ENCODE data around the gene ZNF213.
"Not testable (repeated sequence)": the region's sequence is repeated elsewhere in the genome, so short reads cannot be mapped to it uniquely, and the experiment has no call there.

Gene ZNF213

GRCh38 chr16:3173892-3174617 lies 39.2 kb downstream of the ZNF213 start:
- TF ChIP-seq CTCF (IDR thresholded peaks at IDR 0.05; ENCODE audit: control insufficient read depth, extremely low read depth, insufficient read depth): no peak
- H3K4me3 ChIP-seq (ENCODE audit: low read depth, low read length): no peak overlapping the region
- no peak for DNase-seq (ENCODE audit: low read depth)

- no peak for TF ChIP-seq CTCF (IDR thresholded peaks at IDR 0.05; ENCODE audit: control insufficient read depth, extremely low read depth, insufficient read depth)
- no peak for DNase-seq (ENCODE audit: low read depth)
- H3K4me3 ChIP-seq (ENCODE audit: low read depth, low read length): peak overlapping the region; percentile 50; the same call in 1 of the 2 replicates
Observed at GRCh38 chr16:3174618-3175148, 39.9 kb downstream of the ZNF213 start.

GRCh38 chr16:3175157-3176093 lies 40.6 kb downstream of the ZNF213 start:
- no peak for TF ChIP-seq CTCF (IDR thresholded peaks at IDR 0.05; ENCODE audit: control insufficient read depth, extremely low read depth, insufficient read depth)
- no peak for DNase-seq (ENCODE audit: low read depth)
- peak overlapping the region; percentile 50 for H3K4me3 ChIP-seq (ENCODE audit: low read depth, low read length)

- no peak overlapping the region for H3K4me3 ChIP-seq (ENCODE audit: low read depth, low read length)
- no peak for DNase-seq (ENCODE audit: low read depth)
- no peak for TF ChIP-seq CTCF (IDR thresholded peaks at IDR 0.05; ENCODE audit: control insufficient read depth, extremely low read depth, insufficient read depth)
Observed at GRCh38 chr16:3179651-3180050, 44.8 kb downstream of the ZNF213 start.

- no peak overlapping the region for H3K4me3 ChIP-seq (ENCODE audit: low read depth, low read length)
- no peak for TF ChIP-seq CTCF (IDR thresholded peaks at IDR 0.05; ENCODE audit: control insufficient read depth, extremely low read depth, insufficient read depth)
- DNase-seq (ENCODE audit: low read depth): no peak
Observed at GRCh38 chr16:3180445-3180878, 45.6 kb downstream of the ZNF213 start.

- H3K4me3 ChIP-seq (ENCODE audit: low read depth, low read length): peak overlapping the region; percentile 70
- DNase-seq (ENCODE audit: low read depth): not testable (repeated sequence)
Observed at GRCh38 chr16:3182293-3182607, 47.4 kb downstream of the ZNF213 start.
